Peyer's patch (tissue), 4 donors: Measurements from ENCODE around the gene IGF2R. TPM values are rescaled to one million over a fixed set of nuclear protein-coding genes. Genes with fewer than 3 reads are reported as not detected.
"Not testable (repeated sequence)": the region's sequence is repeated elsewhere in the genome, so short reads cannot be mapped to it uniquely, and the experiment has no call there.

Experiments used
- DNase-seq, 3 donors: peaks; one replicate each; pipeline ENCODE4 v3.0.0-alpha.2; 2017 to 2019
- H3K27ac ChIP-seq, 4 donors: fragments of 200-600 bp; sonication (generic); one replicate each; pipeline ENCODE4 v1.5.1; 2016 to 2019
- H3K27me3 ChIP-seq, 2 donors: fragments of 200-600 bp; sonication (generic); one replicate each; pipeline ENCODE4 v1.5.1; 2019
- H3K36me3 ChIP-seq, 3 donors: fragments of 200-600 bp; sonication (generic); one replicate each; pipeline ENCODE4 v1.5.1; 2016 to 2019
- H3K4me1 ChIP-seq, 4 donors: fragments of 200-600 bp; sonication (generic); one replicate each; pipeline ENCODE4 v1.5.1; 2016 to 2019
- H3K4me3 ChIP-seq, 4 donors: fragments of 200-600 bp; sonication (generic); 1 replicate in 3 of 4; 2 replicates in 1 of 4; pipeline ENCODE4 v1.5.1; 2016 to 2019; ENCODE audit warnings: mild to moderate bottlenecking in 1 of 4
- H3K9me3 ChIP-seq, 4 donors: fragments of 200-600 bp; sonication (generic); one replicate each; pipeline ENCODE4 v1.5.1; 2016 to 2019; ENCODE audit warnings: mild to moderate bottlenecking in 1 of 4
- CTCF ChIP-seq, 6 experiments: fragments of 450-650 bp in 4 of 6; fragments of 200-600 bp in 2 of 6; sonication (generic) in 1 of 6; IDR thresholded peaks; one replicate each; pipeline ENCODE4 v1.5.1; 2017 to 2019; ENCODE audit warnings: antibody characterized with exemption in 6 of 6, mild to moderate bottlenecking in 3 of 6, moderate library complexity in 1 of 6
- POLR2A ChIP-seq, 2 donors: fragments of 450-650 bp; IDR thresholded peaks; one replicate each; pipeline ENCODE4 v1.5.1; 2017; ENCODE audit warnings: antibody characterized with exemption in 2 of 2, mild to moderate bottlenecking in 2 of 2, moderate library complexity in 2 of 2
- total RNA-seq, 4 donors: library from RNA; depleted of rRNA; stranded (reverse); fragments of >200 nt; gene quantifications; one replicate each; pipeline ENCODE4 v1.1.0, GENCODE V29; 2016

Gene IGF2R
- total RNA-seq, 4 donors from 2014 or later = 48.7 to 86.5 (median 82.3) TPM

DNA sequence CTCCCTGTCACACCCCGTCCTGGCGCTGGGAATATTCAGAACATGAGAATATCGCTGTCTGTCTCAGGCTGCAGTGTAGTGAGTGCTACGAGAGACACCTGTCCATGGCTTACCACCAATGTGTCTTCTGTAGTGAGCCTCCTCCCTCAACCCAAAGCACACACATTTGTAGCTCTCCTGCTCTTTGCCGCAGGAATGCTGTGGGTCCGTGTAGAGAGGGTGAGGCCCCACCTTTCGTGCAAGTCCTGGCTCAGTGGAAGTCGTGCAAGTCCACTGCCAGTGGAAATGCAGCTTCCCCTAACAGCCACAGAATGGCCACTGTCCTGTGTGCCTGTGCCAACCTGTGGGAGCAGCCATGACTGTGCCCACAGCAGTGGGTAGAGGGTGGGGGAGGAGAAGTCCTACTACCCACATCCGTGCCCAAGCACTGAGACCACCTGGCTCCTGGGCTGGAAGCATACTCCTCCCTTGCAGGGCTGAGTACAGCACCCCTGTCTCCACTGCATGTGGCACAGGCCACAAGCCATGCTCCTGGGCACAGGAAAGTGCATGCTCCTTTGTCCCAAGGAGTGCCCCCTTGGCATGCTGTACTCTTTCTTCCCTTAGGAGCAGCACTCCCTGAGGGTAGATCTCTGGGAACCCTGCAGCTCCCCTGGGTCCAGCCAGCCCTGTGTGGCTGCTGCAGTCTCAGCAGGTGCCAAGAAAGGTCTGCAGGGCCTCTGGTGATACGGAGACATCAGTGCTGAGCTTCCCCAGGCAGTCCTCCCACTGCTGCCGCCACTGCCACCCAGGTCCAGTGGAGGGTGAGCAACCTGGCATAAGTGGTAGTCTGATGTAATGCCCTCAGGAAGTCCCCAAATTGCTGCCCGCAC is 28.0 kb downstream of the IGF2R start:
- no peaks in the 10 kb centered on the region for H3K9me3 ChIP-seq
- no peaks in the 10 kb centered on the region for H3K4me1 ChIP-seq
- H3K27ac ChIP-seq = no peak overlapping the region
- TF ChIP-seq POLR2A (IDR thresholded peaks at IDR 0.05) (no peak), CTCF (IDR thresholded peaks at IDR 0.05) (no peak)
- H3K4me3 ChIP-seq = no peak overlapping the region
- no peaks in the 10 kb centered on the region for H3K27me3 ChIP-seq
- no peak for DNase-seq
- H3K36me3 ChIP-seq = peaks cover 0 to 16% (median 0%) of the 10 kb centered on the region in 3 donors

DNA sequence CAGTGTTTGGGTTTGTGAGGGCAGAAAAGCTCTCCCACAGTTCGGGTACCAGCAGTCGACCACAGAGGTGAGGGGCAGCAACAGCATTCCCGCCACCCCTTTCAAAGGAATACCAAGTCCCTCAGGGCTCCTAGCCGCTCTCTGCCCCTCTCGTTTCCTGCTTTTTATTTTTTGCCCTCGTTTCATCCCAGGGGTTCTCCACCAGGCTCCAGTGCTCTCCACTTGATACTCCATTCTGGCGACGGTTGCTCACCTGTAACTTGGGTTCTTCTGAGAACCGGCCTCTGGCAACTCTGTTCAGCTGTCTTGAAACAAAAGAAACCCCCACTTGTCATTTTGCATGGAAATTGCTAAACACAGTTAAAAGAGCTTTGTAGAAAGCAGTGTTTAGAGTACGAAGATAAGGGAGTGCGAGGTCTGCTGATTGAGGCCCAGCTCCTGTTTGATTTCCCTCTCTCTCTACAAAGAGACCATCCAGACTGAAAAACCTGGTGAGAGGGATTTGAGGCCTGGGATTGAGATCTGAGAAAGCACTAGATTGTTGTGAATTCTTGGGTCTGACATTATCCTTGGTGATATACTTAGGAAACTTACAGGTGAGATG is 28.7 kb downstream of the IGF2R start:
- H3K36me3 ChIP-seq = peaks cover 0 to 8% (median 0%) of the 10 kb centered on the region in 3 donors
- H3K4me1 ChIP-seq = no peaks in the 10 kb centered on the region
- H3K27me3 ChIP-seq = no peaks in the 10 kb centered on the region
- TF ChIP-seq CTCF (IDR thresholded peaks at IDR 0.05) (no peak), POLR2A (IDR thresholded peaks at IDR 0.05) (no peak)
- H3K9me3 ChIP-seq = no peaks in the 10 kb centered on the region
- no peak overlapping the region for H3K4me3 ChIP-seq
- no peak overlapping the region for H3K27ac ChIP-seq
- DNase-seq = no peak

DNA sequence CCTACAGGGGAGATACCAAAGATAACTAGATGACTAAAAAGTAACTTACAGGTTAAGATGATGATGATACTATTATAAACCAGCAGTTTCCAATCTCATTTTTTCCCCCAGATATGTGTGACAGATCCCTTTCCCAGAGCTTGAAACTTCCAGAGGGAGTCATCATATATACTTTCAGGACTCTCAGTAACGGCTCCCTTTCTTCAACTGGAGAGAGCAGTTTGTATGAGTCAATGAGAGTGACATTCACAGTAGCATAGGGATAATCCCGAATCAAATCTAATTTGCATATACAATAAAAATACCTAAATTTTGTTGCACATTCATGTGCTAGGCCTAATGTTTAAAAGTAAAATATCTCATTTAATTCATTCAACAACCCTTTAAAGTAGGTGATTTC is 29.7 kb downstream of the IGF2R start:
- H3K4me3 ChIP-seq = no peak overlapping the region
- H3K27me3 ChIP-seq = no peaks in the 10 kb centered on the region
- DNase-seq = no peak
- H3K4me1 ChIP-seq = no peaks in the 10 kb centered on the region
- H3K9me3 ChIP-seq = no peaks in the 10 kb centered on the region
- peaks cover 0 to 8% (median 0%) of the 10 kb centered on the region in 3 donors for H3K36me3 ChIP-seq
- no peak overlapping the region for H3K27ac ChIP-seq
- TF ChIP-seq POLR2A (IDR thresholded peaks at IDR 0.05) (no peak), CTCF (IDR thresholded peaks at IDR 0.05) (no peak)

- H3K9me3 ChIP-seq = no peaks in the 10 kb centered on the region
- no peaks in the 10 kb centered on the region for H3K4me1 ChIP-seq
- no peak for DNase-seq
- no peaks in the 10 kb centered on the region for H3K27me3 ChIP-seq
- no peak overlapping the region for H3K4me3 ChIP-seq
- TF ChIP-seq CTCF (IDR thresholded peaks at IDR 0.05) = no peak
- TF ChIP-seq POLR2A (IDR thresholded peaks at IDR 0.05) = no peak
- peaks cover 0 to 8% (median 0%) of the 10 kb centered on the region in 3 donors for H3K36me3 ChIP-seq
- H3K27ac ChIP-seq = no peak overlapping the region
Observed at GRCh38 chr6:159999240-159999671, 30.4 kb downstream of the IGF2R start.

GRCh38 chr6:160000280-160000704 is 31.4 kb downstream of the IGF2R start:
- Histone ChIP-seq H3K4me1 (no peaks in the 10 kb centered on the region), H3K4me3 (no peak overlapping the region), H3K36me3 (peaks cover 0 to 8% (median 0%) of the 10 kb centered on the region in 3 donors), H3K27me3 (no peaks in the 10 kb centered on the region), H3K9me3 (no peaks in the 10 kb centered on the region), H3K27ac (no peak overlapping the region)
- TF ChIP-seq CTCF (IDR thresholded peaks at IDR 0.05) = no peak
- DNase-seq = no peak

DNA sequence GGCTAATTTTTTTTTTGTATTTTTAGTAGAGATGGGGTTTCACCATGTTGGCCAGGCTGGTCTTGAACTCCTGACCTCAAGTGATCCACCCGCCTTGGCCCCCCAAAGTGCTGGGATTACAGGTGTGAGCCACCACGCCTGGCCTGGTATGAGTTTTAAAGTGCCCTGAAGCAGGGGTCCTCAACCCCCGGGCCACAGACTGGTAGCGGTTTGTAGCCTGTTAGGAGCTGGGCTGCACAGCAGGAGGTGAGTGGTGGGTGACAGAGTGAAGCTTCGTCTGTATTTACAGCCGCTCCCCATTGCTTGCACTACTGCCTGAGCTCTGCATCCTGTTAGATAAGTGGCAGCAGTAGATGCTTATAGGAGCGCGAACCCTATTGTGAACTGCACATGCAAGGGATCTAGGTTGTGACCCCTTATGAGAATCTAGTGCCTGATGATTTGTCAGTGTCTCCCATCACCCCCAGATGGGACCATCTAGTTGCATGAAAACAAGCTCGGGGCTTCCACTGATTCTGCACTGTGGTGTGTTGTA is 32.1 kb downstream of the IGF2R start:
- not testable (repeated sequence) for H3K4me1 ChIP-seq, H3K27me3 ChIP-seq, H3K9me3 ChIP-seq, H3K36me3 ChIP-seq, DNase-seq, H3K27ac ChIP-seq, H3K4me3 ChIP-seq
